Activated T-cell treated with anti-CD3 and anti-CD28 coated beads, Interleukin-2, amount 50 U/mL, for 1 hour (primary cell): ENCODE results near the gene CPED1.
"Not testable (repeated sequence)": the region's sequence is repeated elsewhere in the genome, so short reads cannot be mapped to it uniquely, and the experiment has no call there.

Experiments used
- DNase-seq: peaks from one replicate; pipeline ENCODE4 v3.0.0-alpha.2; 2020

The CPED1 gene

GRCh38 chr7:121043314-121044234 is 55.1 kb downstream of the CPED1 start:
- DNase-seq, result no peak

GRCh38 chr7:121045090-121045489 is 56.6 kb downstream of the CPED1 start:
- DNase-seq, result no peak

- DNase-seq, result no peak
These were observed 57.5 kb downstream of the CPED1 start for GRCh38 chr7:121046009-121046408.

GRCh38 chr7:121046893-121047468 is 58.5 kb downstream of the CPED1 start:
- no peak for DNase-seq

GRCh38 chr7:121048195-121048594 is 59.7 kb downstream of the CPED1 start:
- no peak for DNase-seq

GRCh38 chr7:121049028-121049791 is 60.7 kb downstream of the CPED1 start:
- DNase-seq, result no peak

- no peak for DNase-seq
These were observed 61.4 kb downstream of the CPED1 start for GRCh38 chr7:121049897-121050296.

GRCh38 chr7:121053219-121053618 is 64.7 kb downstream of the CPED1 start:
- no peak for DNase-seq

GRCh38 chr7:121054925-121055324 is 66.4 kb downstream of the CPED1 start:
- DNase-seq, result no peak

GRCh38 chr7:121057878-121058277 is 69.4 kb downstream of the CPED1 start:
- no peak for DNase-seq

GRCh38 chr7:121058975-121059374 is 70.5 kb downstream of the CPED1 start:
- DNase-seq, result no peak

- DNase-seq, result not testable (repeated sequence)
These were observed 71.5 kb downstream of the CPED1 start for GRCh38 chr7:121059979-121060509.

- DNase-seq, result no peak
These were observed 73.4 kb downstream of the CPED1 start for GRCh38 chr7:121061677-121062582.

- no peak for DNase-seq
These were observed 74.3 kb downstream of the CPED1 start for GRCh38 chr7:121062671-121063279.

- not testable (repeated sequence) for DNase-seq
These were observed 79.2 kb downstream of the CPED1 start for GRCh38 chr7:121067717-121068116.

- no peak for DNase-seq
These were observed 81.0 kb downstream of the CPED1 start for GRCh38 chr7:121069346-121070100.

GRCh38 chr7:121071132-121071531 is 82.6 kb downstream of the CPED1 start:
- no peak for DNase-seq

- no peak for DNase-seq
These were observed 83.2 kb downstream of the CPED1 start for GRCh38 chr7:121071662-121072061.

GRCh38 chr7:121072826-121073225 is 84.3 kb downstream of the CPED1 start:
- no peak for DNase-seq

- DNase-seq, result no peak
These were observed 85.1 kb downstream of the CPED1 start for GRCh38 chr7:121073463-121074099.
